Keratinocyte (primary cell): Measurements from ENCODE around the gene DLG2.

ENCODE experiments used
- EZH2 ChIP-seq: IDR thresholded peaks from one replicate; pipeline ENCODE4 v1.6.1; 2012; ENCODE audit warnings: inconsistent platforms, mild to moderate bottlenecking, low read length, moderate library complexity
- TF ChIP-seq, protein P1 (sequence below), 3 experiments: IDR thresholded peaks in 1 of 3; conservative IDR thresholded peaks in 1 of 3; optimal IDR thresholded peaks in 1 of 3; 2 replicates in 2 of 3; 3 replicates in 1 of 3; pipeline versions ENCODE3 to v1.5.1; 2011; ENCODE audit warnings: low read length in 3 of 3, mild to moderate bottlenecking in 3 of 3, moderate library complexity in 2 of 3, control low read depth in 1 of 3, inconsistent platforms in 1 of 3; ENCODE audit not compliant: insufficient read depth in 2 of 3; ENCODE audit errors: extremely low read depth in 1 of 3

DNA sequence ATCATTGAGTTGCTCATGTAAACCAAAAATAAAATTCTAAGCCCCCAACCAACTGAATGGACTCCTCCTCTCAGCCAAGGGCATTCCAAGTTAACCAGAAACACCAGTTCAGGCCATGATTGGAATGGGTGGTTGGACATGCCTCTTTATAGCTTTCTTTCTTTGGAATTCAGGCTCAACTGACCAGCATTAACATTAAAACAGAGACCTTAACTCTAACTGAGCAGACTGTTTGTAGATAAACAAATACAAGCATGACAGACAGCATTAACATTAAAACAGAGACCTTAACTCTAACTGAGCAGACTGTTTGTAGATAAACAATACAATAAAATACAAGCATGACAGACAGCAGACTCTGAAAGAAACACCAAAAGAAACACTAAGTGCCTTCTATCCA lies 278.2 kb downstream of the DLG2 start:
- TF ChIP-seq, protein P1, sequence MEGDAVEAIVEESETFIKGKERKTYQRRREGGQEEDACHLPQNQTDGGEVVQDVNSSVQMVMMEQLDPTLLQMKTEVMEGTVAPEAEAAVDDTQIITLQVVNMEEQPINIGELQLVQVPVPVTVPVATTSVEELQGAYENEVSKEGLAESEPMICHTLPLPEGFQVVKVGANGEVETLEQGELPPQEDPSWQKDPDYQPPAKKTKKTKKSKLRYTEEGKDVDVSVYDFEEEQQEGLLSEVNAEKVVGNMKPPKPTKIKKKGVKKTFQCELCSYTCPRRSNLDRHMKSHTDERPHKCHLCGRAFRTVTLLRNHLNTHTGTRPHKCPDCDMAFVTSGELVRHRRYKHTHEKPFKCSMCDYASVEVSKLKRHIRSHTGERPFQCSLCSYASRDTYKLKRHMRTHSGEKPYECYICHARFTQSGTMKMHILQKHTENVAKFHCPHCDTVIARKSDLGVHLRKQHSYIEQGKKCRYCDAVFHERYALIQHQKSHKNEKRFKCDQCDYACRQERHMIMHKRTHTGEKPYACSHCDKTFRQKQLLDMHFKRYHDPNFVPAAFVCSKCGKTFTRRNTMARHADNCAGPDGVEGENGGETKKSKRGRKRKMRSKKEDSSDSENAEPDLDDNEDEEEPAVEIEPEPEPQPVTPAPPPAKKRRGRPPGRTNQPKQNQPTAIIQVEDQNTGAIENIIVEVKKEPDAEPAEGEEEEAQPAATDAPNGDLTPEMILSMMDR (optimal IDR thresholded peaks at IDR 0.05 in 1 of 3, IDR thresholded peaks at IDR 0.05 in 1 of 3, conservative IDR thresholded peaks at IDR 0.05 in 1 of 3; ENCODE audit: extremely low read depth in 1 of 3, insufficient read depth in 2 of 3, low read length in 3 of 3) = no peak
- TF ChIP-seq EZH2 = no peak
